HG02642 (cell line): ENCODE data around the gene UBE2L3.

ENCODE experiments used
- ATAC-seq: cut with Tn5 transposase; IDR thresholded peaks from one replicate; pipeline ENCODE4 v1.9.1; 2021; ENCODE audit warnings: mild to moderate bottlenecking; ENCODE audit not compliant: unreplicated experiment, poor library complexity

Gene UBE2L3

GRCh38 chr22:21665047-21665851 is 97.7 kb downstream of the UBE2L3 start:
- no peak for ATAC-seq

GRCh38 chr22:21666786-21667185 is 99.3 kb downstream of the UBE2L3 start:
- ATAC-seq: no peak

GRCh38 chr22:21669026-21669425 is 101.5 kb downstream of the UBE2L3 start:
- no peak for ATAC-seq

GRCh38 chr22:21672107-21672629 is 104.7 kb downstream of the UBE2L3 start:
- no peak for ATAC-seq
